Epithelial cell of proximal tubule (primary cell): ENCODE data around the gene POPDC2. TPM values are rescaled to one million over a fixed set of nuclear protein-coding genes. Genes with fewer than 3 reads are reported as not detected.

ENCODE experiments used
- DNase-seq: peaks from one replicate; pipeline ENCODE4 v3.0.0-alpha.2; 2011; ENCODE audit warnings: low read depth
- H3K4me3 ChIP-seq: 2 replicates; pipeline ENCODE4 v1.5.1; 2011; ENCODE audit warnings: low read depth, mild to moderate bottlenecking, low read length
- total RNA-seq: library from RNA; depleted of rRNA; stranded (reverse); fragments of >200 nt; gene quantifications from 2 replicates; pipeline ENCODE4 v1.2.3, GENCODE V29; 2015
- TF ChIP-seq, protein P1 (sequence below): conservative IDR thresholded peaks from 2 replicates; pipeline ENCODE4 v1.5.1; 2012; ENCODE audit warnings: low read depth, mild to moderate bottlenecking, low read length

Gene POPDC2
- total RNA-seq, 1 donor from 2014 or later = 0.06 TPM

DNA sequence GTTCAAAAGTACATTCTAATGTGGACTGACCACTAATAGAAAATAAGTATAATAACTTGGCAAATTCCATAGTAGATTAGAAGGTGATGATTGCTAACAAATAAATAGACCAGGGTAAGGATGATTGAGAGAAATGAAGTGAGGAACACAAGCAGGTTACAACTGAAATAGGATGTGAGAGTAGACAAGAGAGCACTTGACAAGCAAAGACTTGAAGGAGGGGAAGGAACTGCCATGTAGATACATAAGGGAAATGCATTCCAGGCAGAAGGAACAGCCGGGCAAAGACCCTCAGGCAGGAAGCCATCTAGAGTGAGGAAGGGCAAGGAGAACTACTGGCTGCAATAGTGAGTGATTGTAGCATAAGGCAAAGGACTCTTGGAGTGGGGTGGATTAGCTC, 57.7 kb downstream of the POPDC2 start:
- H3K4me3 ChIP-seq = no peak overlapping the region
- TF ChIP-seq, protein P1, sequence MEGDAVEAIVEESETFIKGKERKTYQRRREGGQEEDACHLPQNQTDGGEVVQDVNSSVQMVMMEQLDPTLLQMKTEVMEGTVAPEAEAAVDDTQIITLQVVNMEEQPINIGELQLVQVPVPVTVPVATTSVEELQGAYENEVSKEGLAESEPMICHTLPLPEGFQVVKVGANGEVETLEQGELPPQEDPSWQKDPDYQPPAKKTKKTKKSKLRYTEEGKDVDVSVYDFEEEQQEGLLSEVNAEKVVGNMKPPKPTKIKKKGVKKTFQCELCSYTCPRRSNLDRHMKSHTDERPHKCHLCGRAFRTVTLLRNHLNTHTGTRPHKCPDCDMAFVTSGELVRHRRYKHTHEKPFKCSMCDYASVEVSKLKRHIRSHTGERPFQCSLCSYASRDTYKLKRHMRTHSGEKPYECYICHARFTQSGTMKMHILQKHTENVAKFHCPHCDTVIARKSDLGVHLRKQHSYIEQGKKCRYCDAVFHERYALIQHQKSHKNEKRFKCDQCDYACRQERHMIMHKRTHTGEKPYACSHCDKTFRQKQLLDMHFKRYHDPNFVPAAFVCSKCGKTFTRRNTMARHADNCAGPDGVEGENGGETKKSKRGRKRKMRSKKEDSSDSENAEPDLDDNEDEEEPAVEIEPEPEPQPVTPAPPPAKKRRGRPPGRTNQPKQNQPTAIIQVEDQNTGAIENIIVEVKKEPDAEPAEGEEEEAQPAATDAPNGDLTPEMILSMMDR = no peak
- DNase-seq = no peak

GRCh38 chr3:119601154-119601553, 59.2 kb downstream of the POPDC2 start:
- no peak for DNase-seq
- H3K4me3 ChIP-seq = no peak overlapping the region
- TF ChIP-seq, protein P1 = no peak

- no peak for DNase-seq
- TF ChIP-seq, protein P1 = peak; percentile 48
- no peak overlapping the region for H3K4me3 ChIP-seq
Observed at GRCh38 chr3:119600732-119601131, 59.7 kb downstream of the POPDC2 start.

GRCh38 chr3:119599558-119600174, 60.7 kb downstream of the POPDC2 start:
- TF ChIP-seq, protein P1 = no peak
- no peak for DNase-seq
- H3K4me3 ChIP-seq = peak overlapping the region; percentile 38

DNA sequence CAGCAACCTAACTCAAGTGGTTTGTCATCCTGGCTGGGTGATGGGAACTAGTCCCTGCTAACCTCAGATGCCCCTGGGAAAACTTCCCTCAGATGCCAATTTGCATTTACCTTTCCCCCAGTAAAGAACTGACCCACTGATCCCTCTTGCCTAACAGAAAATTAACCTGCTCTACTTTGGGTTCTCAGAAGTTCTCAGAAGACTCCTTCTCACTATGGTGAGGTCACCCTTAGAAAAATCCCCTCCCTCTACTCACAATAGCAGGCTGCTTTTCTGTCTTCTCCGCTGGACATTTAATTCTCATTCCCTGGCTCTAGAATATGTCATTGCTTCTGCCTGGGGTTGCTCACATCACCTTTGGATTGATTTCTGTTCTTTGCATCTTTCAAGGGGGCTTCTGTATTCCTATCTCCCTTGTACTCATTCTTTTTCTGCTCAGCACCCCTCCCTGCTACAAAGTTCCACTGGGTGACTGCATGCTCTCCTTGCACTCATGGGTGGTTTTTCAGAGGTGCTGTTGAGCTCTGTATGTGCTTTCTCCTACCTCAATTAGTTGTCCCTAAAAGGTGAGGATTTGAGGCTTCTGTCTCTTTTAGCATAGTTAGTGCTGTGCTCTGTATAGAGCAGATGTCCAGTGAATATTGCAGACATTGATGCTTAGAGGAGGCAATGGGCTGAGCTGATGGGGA, 61.8 kb downstream of the POPDC2 start:
- no peak for DNase-seq
- H3K4me3 ChIP-seq = peak overlapping the region; percentile 38
- TF ChIP-seq, protein P1 = no peak

GRCh38 chr3:119597548-119598288, 62.7 kb downstream of the POPDC2 start, which contains the start of gene PLA1A:
Gene PLA1A (plus strand): TSS chr3:119597885. CDS start chr3:119597914, 29 bp downstream.
- no peak for DNase-seq
- TF ChIP-seq, protein P1 = no peak
- peak within 1 kb of the TSS; percentile 38 for H3K4me3 ChIP-seq
